A549 (cell line): ENCODE results near the gene LRRC46. TPM values are rescaled to one million over a fixed set of nuclear protein-coding genes. Genes with fewer than 3 reads are reported as not detected.

Experiments used
- ATAC-seq, 2 experiments: fragments of 200-7000 bp in 1 of 2; fragments of >200 bp in 1 of 2; cut with Nextera tagmentation in 1 of 2; cut with Tn5 transposase in 1 of 2; 3 replicates each; pipeline versions ENCODE4 v1.8.0 to v1.9.1; 2018 to 2020; ENCODE audit warnings: mild to moderate bottlenecking in 1 of 2, moderate library complexity in 1 of 2
- CTCF ChIA-PET: fragments of 300-600 bp; sonication (Branson Sonifier 250); formaldehyde crosslinking; extraction: SDS; loops from one replicate; lab custom pipeline; 2021; ENCODE audit warnings: antibody characterized with exemption, inconsistent platforms; lab: Yijun Ruan, JAX
- POLR2A ChIA-PET: fragments of 350-600 bp; formaldehyde crosslinking; extraction: SDS; loops from one replicate; lab custom pipeline; 2021; ENCODE audit warnings: antibody characterized with exemption, inconsistent platforms; lab: Yijun Ruan, JAX
- DNase-seq, 2 experiments: peaks; one replicate each; pipeline versions ENCODE4 v3.0.0 to v3.0.0-alpha.2; 2011 to 2016; ENCODE audit warnings: low read depth in 1 of 2, low spot score in 1 of 2
- FAIRE-seq: peaks from 2 replicates; lab custom pipeline; 2011; peaks lifted over from hg19 to GRCh38; lab: Jason Lieb, UNC
- H3K27ac ChIP-seq, 2 experiments: fragments of >200 bp; sonication (Bioruptor Twin); formaldehyde crosslinking; 3 replicates each; pipeline ENCODE4 v1.5.1; 2016 to 2017
- H3K4me1 ChIP-seq: fragments of >200 bp; sonication (Bioruptor Twin); formaldehyde crosslinking; 3 replicates; pipeline ENCODE4 v1.6.1; 2016
- H3K4me2 ChIP-seq: fragments of >200 bp; sonication (Bioruptor Twin); formaldehyde crosslinking; 3 replicates; pipeline ENCODE4 v1.6.1; 2016
- H3K4me3 ChIP-seq: fragments of >200 bp; sonication (Bioruptor Twin); formaldehyde crosslinking; 3 replicates; pipeline ENCODE4 v1.5.1; 2016
- H3K9me3 ChIP-seq: fragments of >200 bp; sonication (Bioruptor Twin); formaldehyde crosslinking; 3 replicates; pipeline ENCODE4 v1.6.1; 2016
- CBX2 ChIP-seq: fragments of 200-600 bp; sonication (generic); IDR thresholded peaks from 2 replicates; pipeline ENCODE4 v1.6.1; 2016; ENCODE audit warnings: low read depth, mild to moderate bottlenecking, borderline replicate concordance
- CHD2 ChIP-seq: fragments of 150-350 bp; IDR thresholded peaks from 2 replicates; pipeline ENCODE4 v1.6.1; 2014; ENCODE audit warnings: low read length; ENCODE audit not compliant: partially characterized antibody
- CHD4 ChIP-seq: fragments of 200-600 bp; sonication (generic); IDR thresholded peaks from 2 replicates; pipeline ENCODE4 v1.6.1; 2016; ENCODE audit warnings: antibody characterized with exemption, mild to moderate bottlenecking, borderline replicate concordance
- EHMT2 ChIP-seq: fragments of 200-600 bp; sonication (generic); IDR thresholded peaks from 2 replicates; pipeline ENCODE4 v1.6.1; 2016; ENCODE audit warnings: antibody characterized with exemption, low read depth, mild to moderate bottlenecking, moderate library complexity
- EP300 ChIP-seq, 2 experiments: fragments of >200 bp; sonication (Bioruptor Twin); formaldehyde crosslinking; IDR thresholded peaks; 2 replicates in 1 of 2; 3 replicates in 1 of 2; pipeline ENCODE4 v1.6.1; 2016 to 2017
- ESRRA ChIP-seq: fragments of 150-350 bp; IDR thresholded peaks from 2 replicates; pipeline ENCODE4 v1.6.1; 2014; ENCODE audit warnings: mild to moderate bottlenecking, low read length, borderline replicate concordance
- FOSB ChIP-seq: fragments of 250-450 bp; sonication (Bioruptor Pico); IDR thresholded peaks from 2 replicates; pipeline ENCODE4 v1.5.0; 2020; ENCODE audit warnings: mild to moderate bottlenecking, moderate library complexity
- FOXS1 ChIP-seq: fragments of 250-450 bp; sonication (Bioruptor Pico); IDR thresholded peaks from 2 replicates; pipeline ENCODE4 v1.5.0; 2020; ENCODE audit warnings: mild to moderate bottlenecking, moderate library complexity
- GATA3 ChIP-seq: IDR thresholded peaks from 2 replicates; pipeline ENCODE4 v1.6.1; 2012; ENCODE audit warnings: borderline replicate concordance
- HDAC2 ChIP-seq: fragments of 200-600 bp; sonication (generic); IDR thresholded peaks from 2 replicates; pipeline ENCODE4 v1.6.1; 2016
- HEYL ChIP-seq: fragments of 250-450 bp; sonication (Bioruptor Pico); IDR thresholded peaks from 2 replicates; pipeline ENCODE4 v1.8.0; 2021; ENCODE audit warnings: mild to moderate bottlenecking, moderate library complexity
- HOXA7 ChIP-seq: fragments of 250-450 bp; sonication (Bioruptor Pico); IDR thresholded peaks from 2 replicates; pipeline ENCODE4 v1.5.0; 2020; ENCODE audit warnings: mild to moderate bottlenecking, moderate library complexity
- HOXB5 ChIP-seq: fragments of 250-450 bp; sonication (Bioruptor Pico); IDR thresholded peaks from 2 replicates; pipeline ENCODE4 v1.5.0; 2020; ENCODE audit warnings: mild to moderate bottlenecking, moderate library complexity
- JUN ChIP-seq, 2 experiments: fragments of >200 bp; sonication (Bioruptor Twin); formaldehyde crosslinking; IDR thresholded peaks; 2 replicates in 1 of 2; 3 replicates in 1 of 2; pipeline ENCODE4 v1.6.1; 2016 to 2017
- JUNB ChIP-seq: fragments of >200 bp; sonication (Bioruptor Twin); formaldehyde crosslinking; IDR thresholded peaks from 2 replicates; pipeline ENCODE4 v1.6.1; 2016
- KDM5A ChIP-seq: fragments of 200-600 bp; sonication (generic); IDR thresholded peaks from 2 replicates; pipeline ENCODE4 v1.6.1; 2016; ENCODE audit warnings: antibody characterized with exemption, mild to moderate bottlenecking
- MAFK ChIP-seq: fragments of 450-650 bp; IDR thresholded peaks from 2 replicates; pipeline ENCODE4 v1.6.1; 2014; ENCODE audit not compliant: partially characterized antibody
- MYC ChIP-seq: IDR thresholded peaks from 2 replicates; pipeline ENCODE4 v1.6.1; 2012; ENCODE audit warnings: mild to moderate bottlenecking, inconsistent platforms, low read length, improper control_type of control experiment, borderline replicate concordance
- PHF8 ChIP-seq: fragments of 200-600 bp; sonication (generic); IDR thresholded peaks from 2 replicates; pipeline ENCODE4 v1.6.1; 2016; ENCODE audit warnings: low read depth, mild to moderate bottlenecking, antibody characterized with exemption, moderate library complexity, borderline replicate concordance
- RAD21 ChIP-seq, 2 experiments: fragments of >200 bp in 1 of 2; sonication (Bioruptor Twin) in 1 of 2; formaldehyde crosslinking in 1 of 2; IDR thresholded peaks in 1 of 2; conservative IDR thresholded peaks in 1 of 2; 2 replicates in 1 of 2; 3 replicates in 1 of 2; pipeline ENCODE4 v1.6.1; 2012 to 2018; ENCODE audit warnings: inconsistent platforms in 1 of 2
- RFX5 ChIP-seq: fragments of 450-650 bp; IDR thresholded peaks from 2 replicates; pipeline ENCODE4 v1.7.1; 2014; ENCODE audit warnings: antibody characterized with exemption, mild to moderate bottlenecking, moderate library complexity
- RNF2 ChIP-seq: fragments of 200-600 bp; sonication (generic); IDR thresholded peaks from 2 replicates; pipeline ENCODE4 v1.6.1; 2016; ENCODE audit warnings: low read depth, mild to moderate bottlenecking, antibody characterized with exemption, moderate library complexity, borderline replicate concordance
- SREBF2 ChIP-seq: fragments of 450-650 bp; IDR thresholded peaks from 2 replicates; pipeline ENCODE4 v1.6.1; 2014; ENCODE audit warnings: mild to moderate bottlenecking, moderate library complexity
- ZC3H11A ChIP-seq: fragments of 450-650 bp; IDR thresholded peaks from 2 replicates; pipeline ENCODE4 v1.6.1; 2014; ENCODE audit warnings: antibody characterized with exemption, mild to moderate bottlenecking
- WGBS: methylation state at CpG from one replicate; pipeline ENCODE4 v1.1.6; 2017; ENCODE audit errors: missing lambda C conversion rate; 5-methylcytosine and 5-hydroxymethylcytosine counted together
- polyA plus RNA-seq, 4 experiments: library from polyadenylated mRNA; depleted of rRNA in 3 of 4; stranded (reverse); fragments of >200 nt; fragmentation: RNase III in 1 of 4; extraction: RNeasy Plus Mini Kit Qiagen cat#74134 plus additional on column Dnase treatment in 1 of 4; gene quantifications; 2 replicates in 3 of 4; 3 replicates in 1 of 4; pipeline ENCODE4 v1.2.3, GENCODE V29; 2011 to 2017
- TF ChIP-seq, protein P1 (sequence below): fragments of 150-350 bp; IDR thresholded peaks from 2 replicates; pipeline ENCODE4 v1.6.1; 2014; ENCODE audit warnings: low read depth, mild to moderate bottlenecking, low read length
- TF ChIP-seq, protein P2 (sequence below): IDR thresholded peaks from 2 replicates; pipeline ENCODE4 v1.6.1; 2012
- TF ChIP-seq, protein P3 (sequence below): IDR thresholded peaks from 2 replicates; pipeline ENCODE4 v1.6.1; 2012; ENCODE audit warnings: low read depth, borderline replicate concordance
- TF ChIP-seq, protein P4 (sequence below): fragments of 450-650 bp; IDR thresholded peaks from 2 replicates; pipeline ENCODE4 v1.6.1; 2014; ENCODE audit warnings: antibody characterized with exemption
- TF ChIP-seq, protein P5 (sequence below): fragments of 250-450 bp; sonication (Bioruptor Pico); IDR thresholded peaks from 2 replicates; pipeline ENCODE4 v1.5.0; 2021; ENCODE audit warnings: mild to moderate bottlenecking, moderate library complexity, borderline replicate concordance
- TF ChIP-seq, protein P6 (sequence below): IDR thresholded peaks from 2 replicates; pipeline ENCODE4 v1.6.1; 2012
- TF ChIP-seq, protein P7 (sequence below): fragments of 250-450 bp; sonication (Bioruptor Pico); IDR thresholded peaks from 2 replicates; pipeline ENCODE4 v1.5.0; 2020; ENCODE audit warnings: low read depth, mild to moderate bottlenecking, moderate library complexity

The LRRC46 gene
- polyA plus RNA-seq, 2 of the 4 experiments (the other 2 are of a cell fraction): 2.7 to 3.0 TPM

DNA sequence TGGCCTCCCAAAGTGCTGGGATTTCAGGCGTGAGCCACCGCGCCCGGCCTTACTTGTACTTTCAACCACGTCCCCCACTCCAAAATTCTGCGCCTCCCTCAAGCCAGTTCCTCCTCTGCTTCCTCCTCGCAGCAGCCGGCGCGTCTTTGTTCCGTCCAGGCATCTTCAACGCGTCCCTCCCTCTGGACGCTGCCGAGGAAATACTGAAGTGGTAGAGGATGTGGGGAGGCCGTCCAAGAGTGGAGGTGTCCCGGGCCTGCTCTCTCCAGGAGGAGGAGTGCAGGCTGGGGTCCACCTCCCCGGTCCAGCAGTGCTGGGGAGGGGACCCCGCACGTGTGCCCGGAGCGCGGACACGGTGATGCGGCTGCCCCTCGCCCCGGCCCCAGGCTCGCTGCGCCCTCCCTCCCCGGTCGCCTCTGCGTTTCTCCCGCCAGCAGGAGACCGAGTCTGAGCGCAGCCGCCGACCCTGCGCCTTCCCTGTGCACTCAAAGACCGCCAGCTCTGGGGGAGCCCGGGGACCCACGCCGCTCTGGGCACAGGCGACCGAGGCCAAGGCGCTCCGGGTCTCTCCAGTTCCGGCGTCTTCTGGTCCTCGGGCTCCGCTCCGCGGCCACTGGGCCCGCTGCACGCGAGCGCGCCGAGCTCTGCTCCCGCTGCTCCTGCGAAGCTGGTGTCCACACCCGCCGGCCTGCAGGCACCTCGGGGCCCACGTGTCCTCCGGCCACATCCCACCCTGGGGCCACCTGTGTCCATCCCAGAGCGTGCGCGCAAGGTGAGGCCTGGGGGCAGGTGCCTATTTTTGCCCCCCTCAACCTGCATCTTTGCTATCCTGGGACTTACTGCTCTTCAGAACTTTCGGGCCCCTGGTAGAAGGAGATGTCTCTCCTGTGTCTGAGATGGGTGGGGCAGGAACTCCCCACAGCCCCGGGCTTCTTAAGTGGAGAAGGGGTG lies 41.6 kb upstream of the LRRC46 start:
- DNase-seq: peak; percentile 79 to 92
- H3K9me3 ChIP-seq: no peaks in the 10 kb centered on the region
- FAIRE-seq: no peak
- peak overlapping the region; percentile 48 for H3K4me3 ChIP-seq
- WGBS: 2% methylated on average over 62 of the region's 70 CpGs
- CTCF ChIA-PET: interaction anchor here (0.6 to 2.2 kb wide), 38 partner anchors 8 to 678 kb away, joined by 3 to 20 read pairs (median 6); partner anchors contain the start of gene TBX21
- peak overlapping the region; percentile 94 for H3K4me2 ChIP-seq
- ATAC-seq: peak; percentile 99
- peak overlapping the region; percentile 35 to 78; a peak in 4 of 6 replicates for H3K27ac ChIP-seq
- H3K4me1 ChIP-seq: peaks cover 3% of the 10 kb centered on the region; the same call in 1 of the 3 replicates
- POLR2A ChIA-PET: interaction anchor here (0.7 to 1.6 kb wide), 3 partner anchors 42 to 72 kb away, joined by 4 to 7 read pairs (median 5); partner anchors contain the start of genes LRRC46, MRPL10 and TBX21
- TF ChIP-seq MAFK: no peak
- peak; percentile 40; the same call in 1 of the 2 replicates for TF ChIP-seq RNF2
- TF ChIP-seq, protein P1, sequence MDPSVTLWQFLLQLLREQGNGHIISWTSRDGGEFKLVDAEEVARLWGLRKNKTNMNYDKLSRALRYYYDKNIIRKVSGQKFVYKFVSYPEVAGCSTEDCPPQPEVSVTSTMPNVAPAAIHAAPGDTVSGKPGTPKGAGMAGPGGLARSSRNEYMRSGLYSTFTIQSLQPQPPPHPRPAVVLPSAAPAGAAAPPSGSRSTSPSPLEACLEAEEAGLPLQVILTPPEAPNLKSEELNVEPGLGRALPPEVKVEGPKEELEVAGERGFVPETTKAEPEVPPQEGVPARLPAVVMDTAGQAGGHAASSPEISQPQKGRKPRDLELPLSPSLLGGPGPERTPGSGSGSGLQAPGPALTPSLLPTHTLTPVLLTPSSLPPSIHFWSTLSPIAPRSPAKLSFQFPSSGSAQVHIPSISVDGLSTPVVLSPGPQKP: no peak
- TF ChIP-seq, protein P2, sequence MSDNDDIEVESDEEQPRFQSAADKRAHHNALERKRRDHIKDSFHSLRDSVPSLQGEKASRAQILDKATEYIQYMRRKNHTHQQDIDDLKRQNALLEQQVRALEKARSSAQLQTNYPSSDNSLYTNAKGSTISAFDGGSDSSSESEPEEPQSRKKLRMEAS: peak; percentile 89
- TF ChIP-seq EHMT2: no peak
- TF ChIP-seq CHD2: no peak
- peak; percentile 1; the same call in 1 of the 2 replicates for TF ChIP-seq ZC3H11A
- TF ChIP-seq CHD4: no peak
- no peak for TF ChIP-seq HOXA7 (CRISPR knock-in tag)
- no peak for TF ChIP-seq CBX2
- peak; percentile 71 to 84 for TF ChIP-seq RAD21 (conservative IDR thresholded peaks at IDR 0.05 in 1 of 2, IDR thresholded peaks at IDR 0.05 in 1 of 2)
- no peak for TF ChIP-seq PHF8
- TF ChIP-seq, protein P3, sequence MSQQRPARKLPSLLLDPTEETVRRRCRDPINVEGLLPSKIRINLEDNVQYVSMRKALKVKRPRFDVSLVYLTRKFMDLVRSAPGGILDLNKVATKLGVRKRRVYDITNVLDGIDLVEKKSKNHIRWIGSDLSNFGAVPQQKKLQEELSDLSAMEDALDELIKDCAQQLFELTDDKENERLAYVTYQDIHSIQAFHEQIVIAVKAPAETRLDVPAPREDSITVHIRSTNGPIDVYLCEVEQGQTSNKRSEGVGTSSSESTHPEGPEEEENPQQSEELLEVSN: peak; percentile 92
- TF ChIP-seq KDM5A: no peak
- TF ChIP-seq JUNB: no peak
- no peak for TF ChIP-seq SREBF2
- peak in 1 of 2 experiments; percentile 44; a peak in 1 of 5 replicates for TF ChIP-seq JUN (IDR thresholded peaks at IDR 0.05)
- peak; percentile 83 for TF ChIP-seq HDAC2
- no peak for TF ChIP-seq FOXS1 (CRISPR knock-in tag)
- no peak for TF ChIP-seq ESRRA
- TF ChIP-seq, protein P4, sequence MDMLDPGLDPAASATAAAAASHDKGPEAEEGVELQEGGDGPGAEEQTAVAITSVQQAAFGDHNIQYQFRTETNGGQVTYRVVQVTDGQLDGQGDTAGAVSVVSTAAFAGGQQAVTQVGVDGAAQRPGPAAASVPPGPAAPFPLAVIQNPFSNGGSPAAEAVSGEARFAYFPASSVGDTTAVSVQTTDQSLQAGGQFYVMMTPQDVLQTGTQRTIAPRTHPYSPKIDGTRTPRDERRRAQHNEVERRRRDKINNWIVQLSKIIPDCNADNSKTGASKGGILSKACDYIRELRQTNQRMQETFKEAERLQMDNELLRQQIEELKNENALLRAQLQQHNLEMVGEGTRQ: peak; percentile 69
- TF ChIP-seq, protein P5, sequence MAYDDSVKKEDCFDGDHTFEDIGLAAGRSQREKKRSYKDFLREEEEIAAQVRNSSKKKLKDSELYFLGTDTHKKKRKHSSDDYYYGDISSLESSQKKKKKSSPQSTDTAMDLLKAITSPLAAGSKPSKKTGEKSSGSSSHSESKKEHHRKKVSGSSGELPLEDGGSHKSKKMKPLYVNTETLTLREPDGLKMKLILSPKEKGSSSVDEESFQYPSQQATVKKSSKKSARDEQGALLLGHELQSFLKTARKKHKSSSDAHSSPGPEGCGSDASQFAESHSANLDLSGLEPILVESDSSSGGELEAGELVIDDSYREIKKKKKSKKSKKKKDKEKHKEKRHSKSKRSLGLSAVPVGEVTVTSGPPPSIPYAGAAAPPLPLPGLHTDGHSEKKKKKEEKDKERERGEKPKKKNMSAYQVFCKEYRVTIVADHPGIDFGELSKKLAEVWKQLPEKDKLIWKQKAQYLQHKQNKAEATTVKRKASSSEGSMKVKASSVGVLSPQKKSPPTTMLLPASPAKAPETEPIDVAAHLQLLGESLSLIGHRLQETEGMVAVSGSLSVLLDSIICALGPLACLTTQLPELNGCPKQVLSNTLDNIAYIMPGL (CRISPR knock-in tag): no peak
- TF ChIP-seq HEYL (CRISPR knock-in tag): no peak
- no peak for TF ChIP-seq FOSB (CRISPR knock-in tag)
- no peak for TF ChIP-seq EP300 (IDR thresholded peaks at IDR 0.05)
- no peak for TF ChIP-seq HOXB5 (CRISPR knock-in tag)
- TF ChIP-seq, protein P6, sequence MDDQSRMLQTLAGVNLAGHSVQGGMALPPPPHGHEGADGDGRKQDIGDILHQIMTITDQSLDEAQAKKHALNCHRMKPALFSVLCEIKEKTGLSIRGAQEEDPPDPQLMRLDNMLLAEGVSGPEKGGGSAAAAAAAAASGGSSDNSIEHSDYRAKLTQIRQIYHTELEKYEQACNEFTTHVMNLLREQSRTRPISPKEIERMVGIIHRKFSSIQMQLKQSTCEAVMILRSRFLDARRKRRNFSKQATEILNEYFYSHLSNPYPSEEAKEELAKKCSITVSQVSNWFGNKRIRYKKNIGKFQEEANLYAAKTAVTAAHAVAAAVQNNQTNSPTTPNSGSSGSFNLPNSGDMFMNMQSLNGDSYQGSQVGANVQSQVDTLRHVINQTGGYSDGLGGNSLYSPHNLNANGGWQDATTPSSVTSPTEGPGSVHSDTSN: no peak
- TF ChIP-seq RFX5: no peak
- TF ChIP-seq MYC: no peak
- TF ChIP-seq GATA3: no peak
- TF ChIP-seq, protein P7, sequence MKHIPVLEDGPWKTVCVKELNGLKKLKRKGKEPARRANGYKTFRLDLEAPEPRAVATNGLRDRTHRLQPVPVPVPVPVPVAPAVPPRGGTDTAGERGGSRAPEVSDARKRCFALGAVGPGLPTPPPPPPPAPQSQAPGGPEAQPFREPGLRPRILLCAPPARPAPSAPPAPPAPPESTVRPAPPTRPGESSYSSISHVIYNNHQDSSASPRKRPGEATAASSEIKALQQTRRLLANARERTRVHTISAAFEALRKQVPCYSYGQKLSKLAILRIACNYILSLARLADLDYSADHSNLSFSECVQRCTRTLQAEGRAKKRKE (CRISPR knock-in tag): no peak
